ENCODE data around the gene MACROD2.
"Not testable (repeated sequence)": the region's sequence is repeated elsewhere in the genome, so short reads cannot be mapped to it uniquely, and the experiment has no call there.

MACROD2 gene

DNA sequence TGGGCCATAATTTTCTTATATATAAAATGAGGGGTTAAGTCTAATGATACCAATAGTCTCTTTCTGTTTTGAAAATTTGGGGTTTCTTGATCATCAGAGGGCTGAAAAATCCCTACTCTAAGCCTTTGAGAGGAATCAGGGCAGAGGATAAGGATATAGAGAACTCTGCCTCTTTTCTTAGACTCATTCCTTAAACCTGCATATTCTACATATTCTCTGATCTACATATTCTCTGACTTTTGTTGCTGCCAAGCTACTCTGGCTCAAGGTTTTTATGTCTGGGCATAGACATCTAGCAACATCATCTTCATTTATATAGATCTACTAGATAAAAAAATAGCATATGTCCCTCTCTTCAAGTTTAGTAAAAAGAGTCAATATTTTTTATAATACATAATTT, 270.9 kb downstream of the MACROD2 start:
- DNase-seq (ENCODE audit: low read depth) = no peak

DNA sequence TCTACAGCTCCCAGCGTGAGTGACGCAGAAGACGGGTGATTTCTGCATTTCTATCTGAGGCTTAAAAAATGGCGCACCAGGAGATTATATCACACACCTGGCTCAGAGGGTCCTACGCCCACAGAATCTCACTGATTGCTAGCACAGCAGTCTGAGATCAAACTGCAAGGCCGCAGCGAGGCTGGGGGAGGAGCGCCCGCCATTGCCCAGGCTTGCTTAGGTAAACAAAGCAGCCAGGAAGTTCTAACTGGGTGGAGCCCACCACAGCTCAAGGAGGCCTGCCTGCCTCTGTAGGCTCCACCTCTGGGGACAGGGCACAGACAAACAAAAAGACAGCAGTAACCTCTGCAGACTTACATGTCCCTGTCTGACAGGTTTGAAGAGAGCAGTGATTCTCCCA, 275.4 kb downstream of the MACROD2 start:
- DNase-seq (ENCODE audit: low read depth) = not testable (repeated sequence)

DNA sequence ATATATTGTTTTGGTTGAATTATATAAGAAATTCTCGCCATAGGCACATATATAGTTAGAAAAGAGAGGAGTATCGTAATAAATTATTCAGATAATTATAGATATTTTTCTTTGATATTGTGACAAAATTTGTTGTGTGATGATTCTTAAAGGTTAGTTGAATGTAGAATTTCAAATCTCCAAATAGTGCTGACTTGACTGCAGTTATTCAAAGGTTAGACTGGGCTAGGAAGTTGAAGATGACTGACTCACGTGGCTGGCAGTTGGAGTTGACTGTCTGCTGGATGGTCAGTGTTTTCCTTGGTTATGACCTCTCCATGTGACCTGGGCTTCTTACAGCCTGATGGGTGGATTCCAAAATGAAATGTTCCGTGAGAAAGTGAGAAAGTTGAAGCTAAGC, 286.8 kb downstream of the MACROD2 start:
- DNase-seq (ENCODE audit: low read depth) = no peak

DNA sequence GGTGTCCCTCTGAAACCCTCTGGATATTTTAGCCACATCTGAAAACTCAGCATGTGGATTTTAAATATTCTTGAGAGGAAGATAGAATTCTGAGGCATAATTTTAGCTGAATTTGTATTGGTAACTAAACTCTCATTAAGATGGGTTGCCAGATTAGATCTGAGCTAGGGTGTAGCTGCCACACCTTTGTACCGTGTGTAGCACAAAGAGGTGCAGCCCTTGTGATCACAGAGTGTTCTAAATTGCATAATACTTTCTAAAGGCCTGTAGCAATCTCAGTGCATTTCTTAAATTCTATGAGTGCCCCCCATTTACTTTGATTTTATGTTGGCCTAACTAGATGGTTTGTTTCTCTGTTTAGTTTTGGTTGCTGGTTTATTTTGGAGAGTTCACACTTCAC, 289.1 kb downstream of the MACROD2 start:
- DNase-seq (ENCODE audit: low read depth) = no peak

DNA sequence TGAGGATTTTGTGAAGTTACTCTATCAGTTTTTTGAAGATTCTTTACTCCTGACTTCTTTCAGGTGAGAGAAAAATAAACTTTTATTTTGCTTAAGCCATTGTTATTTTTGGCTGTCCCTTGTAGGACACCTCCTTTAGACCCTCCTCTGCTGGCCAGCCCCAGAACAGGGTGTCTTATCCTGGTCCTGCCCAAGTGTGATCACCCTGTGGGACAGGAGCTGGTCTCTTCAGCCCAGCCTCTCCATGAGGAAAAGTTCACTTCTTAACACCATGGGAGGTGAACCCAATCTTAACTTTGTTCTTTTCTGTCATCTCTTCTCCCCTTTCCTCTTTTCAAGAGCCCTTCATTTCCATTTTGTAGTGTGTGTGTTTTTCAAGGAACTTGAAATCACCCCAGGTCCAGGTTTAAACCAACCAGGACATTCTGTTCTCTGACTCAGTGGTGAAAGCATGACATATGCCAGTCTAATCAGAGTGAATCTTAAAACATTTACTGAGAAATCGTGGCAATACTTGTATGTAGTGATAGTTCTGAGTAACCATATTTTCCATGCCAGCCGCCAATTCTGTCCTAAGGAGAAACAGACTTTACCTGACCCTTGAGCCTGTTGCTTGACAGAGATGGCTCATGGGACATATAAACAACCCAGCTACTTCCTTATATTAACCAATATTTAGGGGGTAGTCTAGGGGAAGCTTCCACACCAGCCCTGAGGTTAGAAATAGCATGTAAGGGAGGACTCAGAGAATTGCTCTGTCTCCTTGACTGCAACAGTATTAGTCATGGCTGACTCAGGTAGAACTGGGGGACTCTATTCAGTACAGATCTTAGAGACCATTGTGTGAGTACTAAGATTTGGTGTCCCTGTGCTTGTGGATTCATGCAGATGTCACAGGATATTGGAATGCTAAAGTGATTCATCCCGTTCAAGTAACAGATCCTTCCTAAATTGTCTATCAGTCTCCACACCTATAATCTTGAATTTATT, 293.3 kb downstream of the MACROD2 start:
- no peak for DNase-seq (ENCODE audit: low read depth)

DNA sequence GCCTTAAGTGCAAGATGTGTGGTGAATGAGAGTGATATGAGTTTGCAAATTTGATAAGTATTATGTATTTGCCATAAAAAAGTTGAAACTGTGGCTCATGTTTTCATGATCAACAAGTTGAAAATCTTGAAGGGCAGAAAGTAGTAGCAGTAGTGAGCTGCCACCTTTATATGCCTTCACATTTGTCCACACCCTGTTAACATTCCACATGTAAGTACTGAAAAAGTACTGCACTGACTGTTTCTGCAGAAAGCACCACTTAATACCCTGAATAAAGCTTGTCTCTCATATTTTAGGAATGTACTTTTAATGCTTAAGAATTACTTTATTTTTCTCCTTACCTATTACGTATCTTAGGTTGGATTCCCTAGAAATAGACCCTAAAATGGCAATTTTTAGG, 296.2 kb downstream of the MACROD2 start:
- DNase-seq (ENCODE audit: low read depth) = no peak

DNA sequence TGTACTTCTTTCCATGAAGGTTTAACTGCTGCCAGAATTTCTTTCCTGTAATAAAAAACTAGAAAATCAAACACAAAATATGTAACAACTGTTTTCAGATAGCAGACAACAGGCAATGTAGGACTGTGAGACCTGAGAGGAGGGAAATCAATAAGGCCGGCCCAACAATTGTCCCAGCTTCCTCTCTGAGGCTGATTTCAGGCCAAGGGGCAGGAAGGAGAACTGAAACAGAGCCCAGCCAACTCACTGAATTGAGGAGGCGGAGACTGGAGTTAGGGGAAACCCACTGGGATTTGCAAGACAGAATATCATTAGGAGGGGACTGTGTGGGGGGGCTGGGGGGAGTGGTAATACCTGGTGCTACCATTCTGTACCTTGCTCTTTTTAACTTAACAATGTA, 299.9 kb downstream of the MACROD2 start:
- no peak for DNase-seq (ENCODE audit: low read depth)

DNA sequence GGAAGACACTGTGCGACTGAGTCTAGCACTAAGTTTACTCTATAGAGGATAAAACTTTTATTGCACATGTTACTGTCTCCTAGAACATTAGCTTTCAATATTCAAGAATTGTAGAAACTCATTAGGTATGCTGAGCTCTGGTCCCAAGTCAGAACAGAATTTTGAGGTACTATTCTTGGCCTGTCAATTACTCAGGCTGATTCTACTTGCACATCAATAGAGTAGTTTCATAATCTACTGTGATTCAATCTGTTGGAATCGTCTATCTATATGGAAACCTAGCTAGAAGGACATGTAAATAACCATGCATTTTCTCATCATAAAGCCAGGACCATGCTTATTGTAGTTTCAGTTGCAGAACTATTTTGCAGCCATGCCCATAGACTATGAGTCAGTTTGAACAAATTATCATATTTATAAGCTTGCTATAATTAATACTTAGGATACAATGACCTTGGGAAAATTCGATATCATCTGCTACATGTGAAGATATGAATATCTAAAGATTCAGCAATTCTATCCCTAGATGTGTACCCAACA, 300.5 kb downstream of the MACROD2 start:
- no peak for DNase-seq (ENCODE audit: low read depth)

DNA sequence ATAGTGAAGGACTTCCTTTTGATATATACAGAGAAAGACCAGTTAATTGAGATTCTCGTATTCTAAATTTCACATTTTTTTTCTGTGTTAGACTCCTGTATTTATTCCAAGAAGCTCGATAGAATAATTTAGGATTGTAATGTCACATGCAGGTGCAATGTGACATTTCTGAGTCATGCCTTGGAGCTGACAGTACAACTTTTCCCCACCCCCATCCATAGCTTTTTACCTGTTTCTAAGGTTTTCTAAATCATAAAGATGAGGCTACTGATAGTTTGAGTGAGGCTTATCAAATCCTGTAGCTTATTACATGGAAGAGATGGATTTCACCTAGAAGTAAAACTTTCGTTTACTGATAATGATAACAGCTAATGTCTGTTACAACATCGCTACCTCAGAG, 304.5 kb downstream of the MACROD2 start:
- no peak for DNase-seq (ENCODE audit: low read depth)

DNA sequence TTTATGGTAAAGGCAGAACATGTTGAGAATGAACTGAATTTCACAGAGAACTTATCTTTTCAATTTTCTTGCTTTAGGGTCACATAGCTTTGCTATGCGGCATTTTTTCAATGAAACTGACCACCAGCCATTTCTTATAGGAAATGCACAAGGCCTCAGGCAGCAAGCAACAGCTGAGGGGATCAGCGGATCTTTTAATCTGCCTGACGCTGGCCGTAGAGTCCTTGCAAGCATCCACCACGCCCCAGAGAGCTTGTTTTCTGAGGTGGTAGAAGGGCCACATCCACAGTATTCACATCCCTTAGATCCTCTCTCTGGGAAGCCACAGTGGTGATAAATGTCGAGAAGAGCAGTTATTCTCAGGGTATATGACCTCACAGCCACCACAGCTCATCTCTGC, 307.8 kb downstream of the MACROD2 start:
- DNase-seq (ENCODE audit: low read depth) = no peak

DNA sequence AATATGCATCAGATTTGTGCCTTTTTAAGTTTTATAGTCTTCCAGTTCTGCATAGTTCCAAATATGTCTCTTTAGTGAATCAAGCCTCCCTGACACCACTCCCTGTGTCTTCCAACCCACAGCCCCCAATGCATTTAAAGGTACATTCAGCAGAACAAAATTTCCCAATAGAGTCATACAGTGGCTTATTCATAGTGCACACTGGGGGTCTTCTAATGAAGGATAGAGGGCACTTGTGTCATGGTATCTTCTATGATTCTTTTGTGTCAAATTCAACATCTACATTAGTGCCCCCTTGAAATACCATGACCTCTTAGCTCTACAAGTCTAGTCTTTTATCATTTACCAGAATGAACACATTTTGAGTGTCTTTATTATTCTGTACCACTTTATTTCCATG, 308.3 kb downstream of the MACROD2 start:
- no peak for DNase-seq (ENCODE audit: low read depth)

DNA sequence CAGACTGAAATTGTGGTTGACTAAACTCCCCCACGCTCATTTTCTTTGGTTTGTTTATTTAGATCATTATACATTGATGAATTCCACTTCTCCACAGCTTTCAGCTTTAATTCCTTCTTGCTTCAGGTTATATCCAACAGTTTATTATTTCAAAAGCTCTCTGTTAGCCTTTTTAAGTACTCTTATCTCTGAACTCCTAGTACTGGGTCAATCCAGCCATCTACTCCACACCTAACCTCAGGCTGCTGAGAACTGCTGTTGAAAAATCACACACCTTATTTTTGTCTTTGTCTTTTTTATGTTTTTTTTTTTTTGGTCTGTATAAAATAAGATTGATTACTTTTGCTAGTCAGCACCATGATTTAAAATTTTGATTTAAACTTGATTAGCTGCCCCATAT, 309.2 kb downstream of the MACROD2 start:
- no peak for DNase-seq (ENCODE audit: low read depth)

DNA sequence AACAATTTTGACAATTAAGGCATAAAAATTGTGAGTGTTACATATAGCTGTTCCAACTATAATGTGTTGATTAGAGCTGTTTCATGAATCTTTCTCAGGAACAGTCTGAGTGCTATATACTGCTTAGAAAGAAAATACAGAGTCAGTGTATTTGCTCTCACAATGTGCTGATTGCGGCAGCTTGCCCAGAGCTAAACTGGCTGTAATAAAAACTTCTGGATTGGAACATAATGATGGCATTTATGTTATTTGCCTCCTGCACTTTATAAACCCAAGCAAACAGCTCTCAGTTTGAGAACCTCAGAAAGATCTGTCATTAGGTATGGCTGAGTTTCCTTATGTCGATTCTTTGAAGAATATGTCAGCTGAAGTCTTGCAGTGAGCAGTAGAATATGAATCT, 312.6 kb downstream of the MACROD2 start:
- no peak for DNase-seq (ENCODE audit: low read depth)

DNA sequence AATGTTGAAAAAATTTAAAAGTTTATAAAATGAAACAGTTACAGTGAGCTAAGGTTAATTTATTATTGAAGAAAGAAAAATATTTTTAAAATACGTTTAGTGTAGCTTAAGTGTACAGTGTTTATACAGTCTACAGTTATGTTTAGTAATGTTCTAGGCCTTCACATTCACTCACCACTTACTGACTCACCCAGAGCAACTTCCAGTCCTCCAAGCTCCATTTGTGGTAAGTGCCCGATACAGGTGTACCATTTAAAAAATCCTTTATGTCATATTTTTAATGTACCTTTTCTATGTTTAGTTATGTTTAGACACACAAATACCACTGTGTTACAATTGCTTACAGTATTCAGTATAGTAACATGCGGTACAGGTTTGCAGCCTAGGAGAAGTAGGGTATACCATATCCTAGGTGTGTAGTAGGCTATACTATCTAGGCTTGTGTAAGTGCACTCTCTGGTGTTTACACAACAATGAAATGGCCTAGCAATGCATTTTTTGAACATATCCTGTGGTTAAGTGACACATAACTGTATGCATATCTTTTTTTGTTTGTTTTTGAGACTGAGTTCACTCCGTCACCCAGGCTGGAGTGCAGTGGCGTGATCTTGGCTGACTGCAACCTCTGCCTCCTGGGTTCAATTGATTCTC, 315.8 kb downstream of the MACROD2 start:
- DNase-seq (ENCODE audit: low read depth) = no peak

DNA sequence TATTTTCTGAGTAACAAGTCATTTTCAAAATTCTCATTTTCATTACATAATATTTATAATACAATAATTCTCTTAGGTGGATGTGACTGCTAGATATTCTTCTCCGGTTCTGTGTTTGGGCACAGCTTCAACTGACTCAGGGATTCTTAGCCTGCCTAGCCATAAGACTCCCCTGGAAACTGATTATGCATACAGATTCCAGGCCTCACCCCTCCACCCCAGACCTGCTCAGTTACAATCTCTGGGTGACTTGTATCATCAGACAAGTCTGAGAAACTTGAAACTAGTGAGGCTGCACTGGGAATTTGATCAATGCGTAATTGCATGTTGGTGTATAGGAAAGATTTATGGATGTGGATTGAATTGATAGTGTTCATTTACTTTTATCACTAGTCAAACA, 316.7 kb downstream of the MACROD2 start:
- no peak for DNase-seq (ENCODE audit: low read depth)

DNA sequence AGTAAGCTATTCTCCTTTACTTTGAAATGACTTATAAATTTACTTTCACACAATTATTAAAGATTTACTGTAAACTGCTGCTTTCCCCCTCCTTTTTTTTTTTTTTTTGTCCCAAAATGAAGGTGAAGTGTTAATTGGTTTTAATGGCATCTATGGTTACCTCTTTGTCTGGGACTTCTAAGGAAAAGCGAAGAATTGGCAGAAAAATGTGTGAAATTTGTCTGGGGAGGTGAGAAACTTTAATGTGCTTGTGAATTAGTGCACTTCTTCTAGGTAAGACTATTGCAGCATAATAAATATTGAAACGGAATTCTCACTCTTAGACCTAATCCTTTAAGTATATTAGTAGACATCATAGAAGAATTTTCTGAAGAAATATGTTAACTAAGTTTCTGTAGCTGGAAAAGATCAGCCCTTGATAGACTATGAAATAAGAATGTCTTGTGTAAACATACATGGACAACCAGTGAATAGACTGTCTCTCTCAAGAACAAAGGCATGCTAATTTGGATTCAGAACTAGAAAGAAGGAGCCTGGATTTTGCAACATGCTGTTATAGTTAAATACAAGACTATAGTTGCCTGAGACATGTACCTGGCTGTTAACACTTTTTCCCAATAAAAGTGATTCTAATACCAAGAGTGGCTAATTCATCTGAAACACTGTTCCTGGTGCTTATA, 318.2 kb downstream of the MACROD2 start:
- DNase-seq (ENCODE audit: low read depth) = no peak

DNA sequence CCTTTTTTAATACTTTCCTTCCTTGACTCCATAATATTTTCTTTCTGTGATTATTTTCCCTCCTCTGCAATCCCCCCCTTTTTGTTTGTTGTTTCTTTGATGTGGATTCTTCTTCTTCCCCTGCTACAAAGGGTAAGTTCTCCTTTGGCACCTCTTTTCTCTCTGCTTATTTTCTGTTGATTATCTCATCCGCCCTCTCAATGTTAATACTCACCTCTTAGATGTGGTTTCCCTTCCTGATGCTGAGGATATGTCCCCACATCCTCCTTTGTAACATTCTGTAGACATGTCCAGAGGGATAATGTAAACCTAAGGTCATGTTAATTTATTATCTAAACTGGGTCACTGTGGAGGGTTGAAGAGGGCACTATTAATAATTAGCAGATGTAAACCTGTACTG, 324.4 kb downstream of the MACROD2 start:
- DNase-seq (ENCODE audit: low read depth) = no peak

DNA sequence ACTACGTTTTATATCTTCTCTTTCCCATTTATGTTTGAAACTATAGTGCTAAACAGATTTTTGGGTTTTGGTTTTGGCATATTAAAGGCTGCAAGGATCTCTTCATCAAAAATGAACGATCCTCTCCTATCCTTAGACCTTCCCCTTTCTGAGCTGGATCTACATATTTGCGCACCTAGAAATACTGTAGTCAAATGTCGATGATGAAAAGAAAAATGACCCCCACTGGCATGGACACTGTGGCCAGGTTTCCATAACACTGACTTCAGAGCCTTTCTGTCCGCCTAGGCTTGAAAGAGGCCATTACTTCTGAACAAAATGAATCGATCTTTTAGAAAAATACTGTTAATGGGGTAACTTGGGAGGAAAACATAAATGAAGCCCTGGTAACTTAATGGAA, 336.3 kb downstream of the MACROD2 start:
- DNase-seq (ENCODE audit: low read depth) = no peak

DNA sequence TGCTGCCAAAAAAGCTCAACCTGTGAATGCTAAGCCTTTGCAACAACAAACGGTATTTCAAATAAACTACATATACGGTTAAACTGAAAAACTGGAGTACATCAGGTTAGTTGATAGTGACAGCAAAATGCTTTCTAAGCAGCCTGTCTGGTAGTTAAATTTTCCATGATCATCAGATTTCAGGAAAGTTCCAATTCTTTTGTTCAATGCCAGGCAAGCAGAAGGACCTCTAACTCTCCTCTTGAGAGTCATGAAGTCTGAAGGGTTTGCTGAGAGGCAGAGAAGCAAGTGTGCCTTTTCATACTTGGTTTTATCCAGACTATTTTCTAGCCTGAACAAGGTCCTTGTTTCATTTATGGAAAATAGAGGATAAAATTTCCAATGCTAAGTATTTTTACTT, 337.6 kb downstream of the MACROD2 start:
- no peak for DNase-seq (ENCODE audit: low read depth)

DNA sequence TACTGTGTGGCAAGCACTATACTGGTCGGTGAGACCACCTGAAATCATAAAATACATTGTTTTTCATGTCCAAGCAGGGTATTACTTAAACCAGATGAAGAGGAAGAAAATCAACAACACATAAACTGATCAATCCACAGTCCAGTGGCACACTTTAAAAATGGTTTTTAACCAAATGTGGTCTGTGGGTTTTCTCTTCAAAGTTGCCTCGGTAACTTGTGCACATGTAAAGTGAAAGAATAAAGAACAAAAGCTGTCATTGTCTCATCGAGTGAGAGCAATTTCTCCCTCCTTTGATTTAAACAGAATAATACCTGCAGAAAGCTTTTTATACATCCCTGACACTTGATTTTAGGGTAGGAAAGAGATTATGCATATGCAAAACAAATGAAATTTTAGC, 338.4 kb downstream of the MACROD2 start:
- no peak for DNase-seq (ENCODE audit: low read depth)

DNA sequence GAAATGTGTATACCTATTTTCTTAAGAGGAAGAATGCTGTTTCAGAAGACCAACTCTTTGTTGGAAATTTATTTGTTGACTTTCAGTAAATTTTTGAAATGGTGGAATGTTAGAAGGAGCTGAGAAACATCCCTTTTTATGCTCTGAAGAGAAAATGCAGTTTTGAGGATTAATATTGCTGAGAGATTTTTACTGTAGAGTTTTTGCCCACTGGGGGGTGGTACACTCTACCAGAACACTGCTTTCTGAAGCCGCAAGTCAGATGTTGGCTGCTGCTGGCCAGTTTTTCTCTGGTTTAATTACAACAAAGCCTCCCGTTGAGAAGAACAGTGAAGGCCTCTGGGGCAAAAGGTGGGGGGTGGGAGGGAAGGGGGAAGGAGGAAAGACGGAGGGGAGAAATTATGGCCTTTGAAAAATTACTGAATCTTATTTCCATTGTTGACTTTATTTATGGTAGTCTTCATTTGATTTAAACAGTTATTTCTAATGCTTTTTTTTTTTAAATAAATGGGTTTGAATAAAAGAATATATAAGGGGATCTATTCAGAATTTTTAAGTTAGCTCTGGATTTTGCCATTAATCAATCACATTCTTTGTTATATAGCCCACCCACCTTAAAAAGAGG, 339.1 kb downstream of the MACROD2 start:
- DNase-seq (ENCODE audit: low read depth) = no peak

DNA sequence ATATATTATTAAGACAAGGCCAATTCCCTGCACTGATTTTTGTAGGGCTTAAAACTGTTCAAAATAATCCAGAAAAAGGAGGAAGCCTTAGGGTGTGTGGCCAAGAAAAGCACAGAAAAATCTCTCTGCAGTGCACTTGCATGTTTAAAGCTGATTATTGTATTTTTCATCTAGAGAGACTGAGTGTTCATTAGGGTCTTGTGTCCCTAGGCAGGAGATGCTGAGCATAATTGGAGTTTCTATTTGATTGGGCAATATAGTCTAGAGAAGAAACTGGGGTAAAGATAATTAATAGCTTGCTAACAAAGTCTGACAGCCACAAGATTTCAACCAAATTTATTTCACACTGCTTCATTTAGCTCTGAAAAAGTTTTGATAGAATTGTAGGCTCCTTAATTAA, 339.7 kb downstream of the MACROD2 start:
- DNase-seq (ENCODE audit: low read depth) = no peak

All from stimulated activated CD8-positive, alpha-beta memory T cell treated with anti-CD3 and anti-CD28 coated beads, Interleukin-12 subunit alpha, Interleukin-12 subunit beta, amount 100 ng/mL, for 1 hour (primary cell).